ENCODE results near the gene MAP2K7. TPM values are rescaled to one million over a fixed set of nuclear protein-coding genes. Genes with fewer than 3 reads are reported as not detected.

MAP2K7 gene
- total RNA-seq, 1 donor from 2014 or later: 55.6 TPM

DNA sequence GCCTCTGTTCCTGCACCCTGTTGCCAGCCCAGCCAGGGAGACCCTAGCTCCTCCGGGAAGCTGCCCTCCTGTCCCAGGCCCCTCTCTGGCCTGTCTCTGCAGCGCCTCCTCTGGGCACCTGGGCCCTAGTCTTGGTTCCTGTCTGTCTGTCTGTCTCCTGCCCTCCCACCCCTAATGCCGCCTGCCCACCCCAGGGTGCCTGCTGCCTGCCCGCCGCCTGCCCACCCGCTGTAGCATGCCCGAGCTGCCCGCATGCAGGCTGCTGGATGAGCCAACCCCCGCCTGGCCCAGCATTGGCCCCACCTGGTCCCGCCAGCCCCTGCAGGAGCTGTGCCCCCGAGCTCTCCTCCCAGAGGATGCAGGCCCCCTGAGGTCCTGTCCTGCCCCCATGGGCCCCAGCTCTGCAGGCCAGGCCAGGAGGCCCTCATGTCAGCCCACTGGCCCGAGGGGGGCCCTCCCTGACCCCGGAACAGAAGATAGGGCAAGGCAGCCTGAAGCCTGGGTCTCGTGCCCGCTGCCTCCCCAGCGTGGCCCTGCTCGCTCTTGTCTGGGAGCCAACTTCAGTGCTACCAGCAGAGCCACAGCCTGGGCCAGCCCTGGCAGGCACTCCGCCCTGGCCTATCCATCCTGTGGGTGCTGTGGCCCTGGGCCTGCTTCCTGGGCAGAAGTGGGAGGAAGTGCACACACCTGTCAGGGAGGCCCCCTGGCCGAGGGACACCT is 5.2 kb downstream of the MAP2K7 start:
- H3K27me3 Mint-ChIP-seq (ENCODE audit: low read depth): peaks cover 6% of the 10 kb centered on the region
- peaks cover 16% of the 10 kb centered on the region for H3K36me3 Mint-ChIP-seq
- TF ChIP-seq, protein P1, sequence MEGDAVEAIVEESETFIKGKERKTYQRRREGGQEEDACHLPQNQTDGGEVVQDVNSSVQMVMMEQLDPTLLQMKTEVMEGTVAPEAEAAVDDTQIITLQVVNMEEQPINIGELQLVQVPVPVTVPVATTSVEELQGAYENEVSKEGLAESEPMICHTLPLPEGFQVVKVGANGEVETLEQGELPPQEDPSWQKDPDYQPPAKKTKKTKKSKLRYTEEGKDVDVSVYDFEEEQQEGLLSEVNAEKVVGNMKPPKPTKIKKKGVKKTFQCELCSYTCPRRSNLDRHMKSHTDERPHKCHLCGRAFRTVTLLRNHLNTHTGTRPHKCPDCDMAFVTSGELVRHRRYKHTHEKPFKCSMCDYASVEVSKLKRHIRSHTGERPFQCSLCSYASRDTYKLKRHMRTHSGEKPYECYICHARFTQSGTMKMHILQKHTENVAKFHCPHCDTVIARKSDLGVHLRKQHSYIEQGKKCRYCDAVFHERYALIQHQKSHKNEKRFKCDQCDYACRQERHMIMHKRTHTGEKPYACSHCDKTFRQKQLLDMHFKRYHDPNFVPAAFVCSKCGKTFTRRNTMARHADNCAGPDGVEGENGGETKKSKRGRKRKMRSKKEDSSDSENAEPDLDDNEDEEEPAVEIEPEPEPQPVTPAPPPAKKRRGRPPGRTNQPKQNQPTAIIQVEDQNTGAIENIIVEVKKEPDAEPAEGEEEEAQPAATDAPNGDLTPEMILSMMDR (IDR thresholded peaks at IDR 0.05; ENCODE audit: unreplicated experiment): no peak
- DNase-seq (ENCODE audit: low spot score in 2 of 2, unreplicated experiment in 2 of 2): no peak
- no peaks in the 10 kb centered on the region for H3K9me3 Mint-ChIP-seq
- peaks cover 13% of the 10 kb centered on the region for H3K4me1 Mint-ChIP-seq
- H3K27ac Mint-ChIP-seq: no peak overlapping the region
- no peak overlapping the region for H3K4me3 Mint-ChIP-seq

DNA sequence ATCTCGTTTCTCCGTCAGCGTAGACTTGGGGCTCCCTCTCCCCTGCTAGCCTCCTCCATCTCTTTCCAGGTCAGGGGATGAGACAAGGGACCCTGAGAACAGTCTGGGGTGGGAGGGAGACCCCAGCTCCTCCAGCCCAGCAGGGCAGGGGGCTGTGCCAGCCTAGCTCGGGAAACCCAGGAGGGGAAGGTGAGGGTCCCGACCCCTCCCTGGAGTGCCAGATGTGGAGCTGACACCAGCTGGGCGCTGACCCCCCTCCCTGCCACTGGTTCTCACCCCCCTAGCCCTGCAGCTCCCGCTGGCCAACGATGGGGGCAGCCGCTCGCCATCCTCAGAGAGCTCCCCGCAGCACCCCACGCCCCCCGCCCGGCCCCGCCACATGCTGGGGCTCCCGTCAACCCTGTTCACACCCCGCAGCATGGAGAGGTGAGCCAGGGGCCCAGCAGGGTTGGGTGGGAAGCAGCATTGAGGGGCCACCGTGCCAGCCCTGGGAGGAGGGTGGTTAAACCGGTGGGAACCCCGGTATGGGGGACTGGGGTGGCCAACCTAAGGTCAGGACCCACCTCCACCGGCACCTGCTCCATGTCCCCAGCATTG is 5.9 kb downstream of the MAP2K7 start:
- H3K4me3 Mint-ChIP-seq: no peak overlapping the region
- peaks cover 11% of the 10 kb centered on the region for H3K27me3 Mint-ChIP-seq (ENCODE audit: low read depth)
- H3K9me3 Mint-ChIP-seq: no peaks in the 10 kb centered on the region
- H3K4me1 Mint-ChIP-seq: peaks cover 11% of the 10 kb centered on the region
- no peak for DNase-seq (ENCODE audit: low spot score in 2 of 2, unreplicated experiment in 2 of 2)
- H3K27ac Mint-ChIP-seq: no peak overlapping the region
- TF ChIP-seq, protein P1 (IDR thresholded peaks at IDR 0.05; ENCODE audit: unreplicated experiment): no peak
- peaks cover 16% of the 10 kb centered on the region for H3K36me3 Mint-ChIP-seq

DNA sequence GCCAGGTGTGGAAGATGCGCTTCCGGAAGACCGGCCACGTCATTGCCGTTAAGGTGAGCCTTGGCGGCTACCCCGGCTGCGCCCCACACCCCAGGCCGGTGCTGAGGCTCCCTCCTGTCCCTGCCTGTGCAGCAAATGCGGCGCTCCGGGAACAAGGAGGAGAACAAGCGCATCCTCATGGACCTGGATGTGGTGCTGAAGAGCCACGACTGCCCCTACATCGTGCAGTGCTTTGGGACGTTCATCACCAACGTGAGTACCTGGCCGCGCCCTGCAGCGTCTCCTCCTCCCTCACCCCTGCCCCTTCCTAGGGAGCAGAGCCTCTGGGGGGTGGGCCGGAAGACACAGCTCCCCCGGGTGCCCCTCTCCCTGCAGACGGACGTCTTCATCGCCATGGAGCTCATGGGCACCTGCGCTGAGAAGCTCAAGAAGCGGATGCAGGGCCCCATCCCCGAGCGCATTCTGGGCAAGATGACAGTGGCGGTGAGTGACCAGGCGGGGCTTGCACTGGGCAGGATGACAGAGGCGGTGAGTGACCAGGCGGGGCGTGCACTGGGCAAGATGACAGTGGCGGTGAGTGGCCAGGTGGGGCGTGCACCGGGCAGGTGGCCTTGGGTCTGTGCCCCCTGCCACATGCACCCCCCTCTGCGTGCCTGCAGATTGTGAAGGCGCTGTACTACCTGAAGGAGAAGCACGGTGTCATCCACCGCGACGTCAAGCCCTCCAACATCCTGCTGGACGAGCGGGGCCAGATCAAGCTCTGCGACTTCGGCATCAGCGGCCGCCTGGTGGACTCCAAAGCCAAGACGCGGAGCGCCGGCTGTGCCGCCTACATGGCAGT is 6.9 kb downstream of the MAP2K7 start:
- no peaks in the 10 kb centered on the region for H3K9me3 Mint-ChIP-seq
- H3K27me3 Mint-ChIP-seq (ENCODE audit: low read depth): peaks cover 20% of the 10 kb centered on the region
- no peak overlapping the region for H3K4me3 Mint-ChIP-seq
- TF ChIP-seq, protein P1 (IDR thresholded peaks at IDR 0.05; ENCODE audit: unreplicated experiment): no peak
- peaks cover 4% of the 10 kb centered on the region for H3K4me1 Mint-ChIP-seq
- no peak for DNase-seq (ENCODE audit: low spot score in 2 of 2, unreplicated experiment in 2 of 2)
- peaks cover 16% of the 10 kb centered on the region for H3K36me3 Mint-ChIP-seq
- H3K27ac Mint-ChIP-seq: no peak overlapping the region

DNA sequence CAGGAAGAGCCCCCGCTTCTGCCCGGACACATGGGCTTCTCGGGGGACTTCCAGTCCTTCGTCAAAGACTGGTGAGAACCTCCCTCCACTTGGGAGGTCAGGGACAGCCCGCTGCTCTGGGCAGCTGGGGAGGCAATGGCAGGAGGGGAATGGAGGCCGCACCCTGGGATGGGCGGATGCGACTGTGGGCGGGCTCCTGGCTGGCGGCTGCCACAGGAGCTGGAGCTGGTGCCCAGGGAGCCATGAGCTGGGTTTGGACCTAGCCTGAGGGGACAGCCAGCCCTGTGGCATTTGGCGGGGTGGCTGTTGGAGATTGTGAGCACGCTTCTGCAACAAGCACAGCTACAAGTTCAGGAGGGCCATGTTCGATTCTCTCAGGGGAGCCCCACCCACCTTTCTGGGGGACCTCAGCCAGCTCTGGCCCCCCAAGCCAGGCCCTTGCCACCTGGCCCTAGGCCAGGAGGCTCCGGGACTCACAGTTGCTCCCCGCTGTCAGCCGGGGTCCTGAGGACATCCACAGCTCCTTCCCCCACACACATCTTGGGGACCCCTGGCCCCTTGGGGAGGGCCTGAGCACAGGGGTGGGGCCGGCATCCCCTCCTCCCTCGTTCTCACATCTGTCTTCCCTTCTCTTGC is 7.9 kb downstream of the MAP2K7 start:
- Mint-ChIP-seq H3K4me1 (peaks cover 3% of the 10 kb centered on the region), H3K4me3 (no peak overlapping the region), H3K27me3 (ENCODE audit: low read depth) (peaks cover 28% of the 10 kb centered on the region), H3K9me3 (no peaks in the 10 kb centered on the region), H3K36me3 (peaks cover 16% of the 10 kb centered on the region), H3K27ac (no peak overlapping the region)
- TF ChIP-seq, protein P1 (IDR thresholded peaks at IDR 0.05; ENCODE audit: unreplicated experiment): no peak
- DNase-seq (ENCODE audit: low spot score in 2 of 2, unreplicated experiment in 2 of 2): no peak

DNA sequence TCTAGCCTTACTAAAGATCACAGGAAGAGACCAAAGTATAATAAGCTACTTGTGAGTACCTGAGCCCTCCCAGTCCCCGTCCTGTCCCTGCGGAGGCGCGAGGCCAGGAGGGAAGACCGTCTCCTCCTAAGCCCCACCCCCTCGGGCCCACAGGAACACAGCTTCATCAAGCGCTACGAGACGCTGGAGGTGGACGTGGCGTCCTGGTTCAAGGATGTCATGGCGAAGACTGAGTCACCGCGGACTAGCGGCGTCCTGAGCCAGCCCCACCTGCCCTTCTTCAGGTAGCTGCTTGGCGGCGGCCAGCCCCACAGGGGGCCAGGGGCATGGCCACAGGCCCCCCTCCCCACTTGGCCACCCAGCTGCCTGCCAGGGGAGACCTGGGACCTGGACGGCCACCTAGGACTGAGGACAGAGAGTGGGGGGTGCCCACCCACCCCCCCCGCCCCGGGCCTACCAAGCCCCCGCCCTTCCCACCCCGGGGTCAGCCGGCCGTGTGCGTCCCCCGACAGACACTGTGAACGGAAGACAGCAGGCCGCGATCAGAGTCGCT is 8.5 kb downstream of the MAP2K7 start:
- TF ChIP-seq, protein P1 (IDR thresholded peaks at IDR 0.05; ENCODE audit: unreplicated experiment): no peak
- no peak for DNase-seq (ENCODE audit: low spot score in 2 of 2, unreplicated experiment in 2 of 2)
- H3K36me3 Mint-ChIP-seq: peaks cover 16% of the 10 kb centered on the region
- H3K27me3 Mint-ChIP-seq (ENCODE audit: low read depth): peaks cover 33% of the 10 kb centered on the region
- H3K4me3 Mint-ChIP-seq: no peak overlapping the region
- peaks cover 6% of the 10 kb centered on the region for H3K4me1 Mint-ChIP-seq
- H3K27ac Mint-ChIP-seq: no peak overlapping the region
- H3K9me3 Mint-ChIP-seq: no peaks in the 10 kb centered on the region

All from mesothelial cell of epicardium (in vitro differentiated cells).